WTC11 (cell line): ENCODE results near the gene LAMC2.

Experiments used
- CREB1 ChIP-seq: sonication (generic); formaldehyde crosslinking; IDR thresholded peaks from 2 replicates; pipeline ENCODE4 v1.8.0; 2023; ENCODE audit warnings: mild to moderate bottlenecking, missing genetic modification reagents
- NFE2L1 ChIP-seq: sonication (generic); formaldehyde crosslinking; IDR thresholded peaks from 2 replicates; pipeline ENCODE4 v1.8.1; 2023; ENCODE audit warnings: missing genetic modification reagents
- NR2C2 ChIP-seq: sonication (generic); formaldehyde crosslinking; IDR thresholded peaks from 2 replicates; pipeline ENCODE4 v1.8.0; 2022; ENCODE audit warnings: mild to moderate bottlenecking, missing genetic modification reagents
- SOX15 ChIP-seq: fragments of 250-450 bp; sonication (Bioruptor Pico); IDR thresholded peaks from 2 replicates; pipeline ENCODE4 v1.9.0; 2021; ENCODE audit warnings: mild to moderate bottlenecking
- SP1 ChIP-seq: sonication (generic); formaldehyde crosslinking; conservative IDR thresholded peaks from 2 replicates; pipeline ENCODE4 v1.8.1; 2022; ENCODE audit warnings: missing genetic modification reagents
- ZBTB21 ChIP-seq: sonication (generic); formaldehyde crosslinking; IDR thresholded peaks from 2 replicates; pipeline ENCODE4 v1.8.1; 2023; ENCODE audit warnings: mild to moderate bottlenecking, missing genetic modification reagents, borderline replicate concordance
- ZNF121 ChIP-seq: sonication (generic); formaldehyde crosslinking; IDR thresholded peaks from 2 replicates; pipeline ENCODE4 v1.8.0; 2023; ENCODE audit warnings: missing genetic modification reagents
- ZNF317 ChIP-seq: sonication (generic); formaldehyde crosslinking; IDR thresholded peaks from 2 replicates; pipeline ENCODE4 v1.8.1; 2023; ENCODE audit warnings: low read depth, mild to moderate bottlenecking, moderate library complexity, missing genetic modification reagents, borderline replicate concordance
- TF ChIP-seq, protein P1 (sequence below): fragments of 200-600 bp; IDR thresholded peaks from 2 replicates; pipeline ENCODE4 v1.8.0; 2022; ENCODE audit warnings: antibody characterized with exemption
- TF ChIP-seq, protein P2 (sequence below): sonication (generic); formaldehyde crosslinking; IDR thresholded peaks from 2 replicates; pipeline ENCODE4 v1.8.0; 2023; ENCODE audit warnings: missing genetic modification reagents

DNA sequence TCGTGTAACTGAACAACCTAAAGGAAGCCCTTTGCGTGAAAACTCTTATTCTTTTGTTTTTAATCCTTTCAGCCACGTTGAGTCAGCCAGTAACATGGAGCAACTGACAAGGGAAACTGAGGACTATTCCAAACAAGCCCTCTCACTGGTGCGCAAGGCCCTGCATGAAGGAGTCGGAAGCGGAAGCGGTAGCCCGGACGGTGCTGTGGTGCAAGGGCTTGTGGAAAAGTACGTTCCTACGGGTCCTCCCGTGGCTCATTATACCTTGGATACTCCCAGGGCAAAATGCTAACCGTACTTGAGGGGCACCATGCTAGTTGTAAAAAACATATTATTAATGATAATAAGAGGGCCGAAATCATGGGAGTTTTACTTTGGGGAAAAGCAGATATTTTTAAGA, 49.4 kb downstream of the LAMC2 start:
- TF ChIP-seq, protein P1, sequence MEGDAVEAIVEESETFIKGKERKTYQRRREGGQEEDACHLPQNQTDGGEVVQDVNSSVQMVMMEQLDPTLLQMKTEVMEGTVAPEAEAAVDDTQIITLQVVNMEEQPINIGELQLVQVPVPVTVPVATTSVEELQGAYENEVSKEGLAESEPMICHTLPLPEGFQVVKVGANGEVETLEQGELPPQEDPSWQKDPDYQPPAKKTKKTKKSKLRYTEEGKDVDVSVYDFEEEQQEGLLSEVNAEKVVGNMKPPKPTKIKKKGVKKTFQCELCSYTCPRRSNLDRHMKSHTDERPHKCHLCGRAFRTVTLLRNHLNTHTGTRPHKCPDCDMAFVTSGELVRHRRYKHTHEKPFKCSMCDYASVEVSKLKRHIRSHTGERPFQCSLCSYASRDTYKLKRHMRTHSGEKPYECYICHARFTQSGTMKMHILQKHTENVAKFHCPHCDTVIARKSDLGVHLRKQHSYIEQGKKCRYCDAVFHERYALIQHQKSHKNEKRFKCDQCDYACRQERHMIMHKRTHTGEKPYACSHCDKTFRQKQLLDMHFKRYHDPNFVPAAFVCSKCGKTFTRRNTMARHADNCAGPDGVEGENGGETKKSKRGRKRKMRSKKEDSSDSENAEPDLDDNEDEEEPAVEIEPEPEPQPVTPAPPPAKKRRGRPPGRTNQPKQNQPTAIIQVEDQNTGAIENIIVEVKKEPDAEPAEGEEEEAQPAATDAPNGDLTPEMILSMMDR = no peak
- no peak for TF ChIP-seq SP1
- no peak for TF ChIP-seq ZNF317
- no peak for TF ChIP-seq SOX15
- no peak for TF ChIP-seq CREB1
- no peak for TF ChIP-seq NFE2L1 (CRISPR knock-in tag)
- TF ChIP-seq NR2C2 (CRISPR knock-in tag) = no peak
- TF ChIP-seq, protein P2, sequence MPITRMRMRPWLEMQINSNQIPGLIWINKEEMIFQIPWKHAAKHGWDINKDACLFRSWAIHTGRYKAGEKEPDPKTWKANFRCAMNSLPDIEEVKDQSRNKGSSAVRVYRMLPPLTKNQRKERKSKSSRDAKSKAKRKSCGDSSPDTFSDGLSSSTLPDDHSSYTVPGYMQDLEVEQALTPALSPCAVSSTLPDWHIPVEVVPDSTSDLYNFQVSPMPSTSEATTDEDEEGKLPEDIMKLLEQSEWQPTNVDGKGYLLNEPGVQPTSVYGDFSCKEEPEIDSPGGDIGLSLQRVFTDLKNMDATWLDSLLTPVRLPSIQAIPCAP (CRISPR knock-in tag) = no peak
- no peak for TF ChIP-seq ZNF121 (CRISPR knock-in tag)
- TF ChIP-seq ZBTB21 = no peak
